SK-N-MC (cell line): ENCODE measurements around the gene SLC25A27.

Source experiments
- DNase-seq: peaks from one replicate; pipeline ENCODE4 v3.0.0-alpha.2; 2011; ENCODE audit warnings: low read depth, low spot score
- H3K27ac ChIP-seq: fragments of 200-600 bp; sonication (generic); 2 replicates; pipeline ENCODE4 v1.5.1; 2016; ENCODE audit warnings: mixed run types
- H3K36me3 ChIP-seq: fragments of 200-600 bp; sonication (generic); 2 replicates; pipeline ENCODE4 v1.6.1; 2017; ENCODE audit warnings: antibody characterized with exemption, low read length, mixed read lengths; ENCODE audit not compliant: insufficient read depth
- H3K4me3 ChIP-seq: fragments of 200-600 bp; sonication (generic); 2 replicates; pipeline ENCODE4 v1.5.1; 2016
- H3K9ac ChIP-seq: fragments of 200-600 bp; sonication (generic); 2 replicates; pipeline ENCODE4 v1.8.0; 2017; ENCODE audit warnings: mixed run types, mixed read lengths; ENCODE audit not compliant: insufficient read length
- H3K9me3 ChIP-seq: fragments of 200-600 bp; sonication (generic); 2 replicates; pipeline ENCODE4 v1.6.1; 2017; ENCODE audit warnings: low read depth, mild to moderate bottlenecking, antibody characterized with exemption, low read length, moderate library complexity, mixed read lengths
- EZH2 ChIP-seq: fragments of 200-600 bp; sonication (generic); IDR thresholded peaks from one replicate; pipeline ENCODE4 v1.6.1; 2017; ENCODE audit warnings: antibody characterized with exemption
- FOXP2 ChIP-seq: optimal IDR thresholded peaks from 2 replicates; pipeline ENCODE3; 2011; ENCODE audit warnings: mild to moderate bottlenecking, moderate library complexity; ENCODE audit not compliant: insufficient read depth; ENCODE audit errors: extremely low read length, control extremely low read depth
- POLR2AphosphoS5 ChIP-seq: IDR thresholded peaks from 2 replicates; pipeline ENCODE4 v1.6.1; 2012; ENCODE audit warnings: mild to moderate bottlenecking, low read depth, low read length, borderline replicate concordance

The SLC25A27 gene

DNA sequence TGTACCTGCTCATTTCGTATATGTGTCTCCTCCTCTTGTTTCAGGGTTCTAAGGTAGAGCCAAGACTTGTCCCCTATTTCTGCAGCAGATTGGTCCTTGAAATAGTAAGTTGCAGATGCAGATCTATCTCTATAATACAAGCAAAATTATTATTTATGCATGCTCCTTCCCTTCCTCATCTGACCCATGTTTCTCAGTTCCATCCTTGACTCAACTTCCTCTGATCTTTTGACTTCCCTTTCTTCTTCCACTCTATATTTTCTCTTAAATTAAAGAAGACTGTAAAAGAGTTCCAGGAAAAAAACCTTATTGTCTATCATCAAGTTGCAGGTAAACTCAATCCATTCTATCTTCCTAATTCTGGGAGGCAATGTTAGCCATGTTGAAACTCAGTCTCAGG is 58.7 kb downstream of the SLC25A27 start:
- Histone ChIP-seq H3K27ac (no peak overlapping the region), H3K9ac (no peak overlapping the region), H3K9me3 (no peaks in the 10 kb centered on the region), H3K36me3 (no peaks in the 10 kb centered on the region), H3K4me3 (no peak overlapping the region)
- DNase-seq, result no peak
- TF ChIP-seq EZH2 (no peak), POLR2AphosphoS5 (no peak), FOXP2 (no peak)

DNA sequence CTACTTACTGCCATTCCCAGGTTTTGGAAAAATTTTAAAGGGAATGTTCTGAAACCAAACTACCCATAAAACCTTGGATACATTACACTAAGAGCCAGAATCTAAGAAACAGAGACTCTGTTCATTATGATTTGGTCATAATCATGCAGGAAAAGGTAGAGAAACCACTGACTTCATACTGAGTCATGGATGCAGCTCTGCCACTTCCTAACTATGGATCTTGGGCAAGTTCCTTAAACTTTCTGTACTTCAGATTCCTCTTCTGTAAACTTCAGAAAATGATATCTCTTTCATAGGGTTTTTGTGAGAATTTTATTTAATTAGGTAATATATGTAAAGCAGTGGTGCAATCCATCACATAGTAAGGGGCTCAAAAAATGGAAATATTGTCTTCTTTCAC is 62.4 kb downstream of the SLC25A27 start:
- TF ChIP-seq FOXP2 (no peak), POLR2AphosphoS5 (no peak), EZH2 (no peak)
- Histone ChIP-seq H3K4me3 (no peak overlapping the region), H3K9me3 (no peaks in the 10 kb centered on the region), H3K36me3 (no peaks in the 10 kb centered on the region), H3K9ac (no peak overlapping the region), H3K27ac (no peak overlapping the region)
- no peak for DNase-seq

DNA sequence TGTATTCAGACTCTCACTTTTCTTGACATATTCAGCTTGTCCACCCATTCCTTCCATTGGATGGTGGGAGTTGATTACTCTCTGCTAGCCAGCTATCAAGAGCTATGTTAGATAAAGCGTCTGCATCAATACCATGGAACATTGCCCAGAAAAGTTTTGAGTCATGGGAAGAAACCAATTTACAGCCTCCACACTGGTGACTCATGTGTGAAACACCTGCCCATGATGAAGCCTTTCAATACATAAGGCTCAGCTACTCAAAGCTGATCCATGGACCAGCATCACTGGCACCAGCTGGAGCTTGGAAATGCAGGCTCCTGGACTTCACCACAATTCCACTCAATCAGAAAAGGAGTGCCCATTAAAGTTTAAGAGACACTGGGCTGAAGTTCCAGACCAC is 66.3 kb downstream of the SLC25A27 start:
- TF ChIP-seq FOXP2 (no peak), POLR2AphosphoS5 (no peak), EZH2 (no peak)
- no peak overlapping the region for H3K27ac ChIP-seq
- no peak overlapping the region for H3K9ac ChIP-seq
- H3K36me3 ChIP-seq, result no peaks in the 10 kb centered on the region
- no peak for DNase-seq
- H3K9me3 ChIP-seq, result no peaks in the 10 kb centered on the region
- no peak overlapping the region for H3K4me3 ChIP-seq

DNA sequence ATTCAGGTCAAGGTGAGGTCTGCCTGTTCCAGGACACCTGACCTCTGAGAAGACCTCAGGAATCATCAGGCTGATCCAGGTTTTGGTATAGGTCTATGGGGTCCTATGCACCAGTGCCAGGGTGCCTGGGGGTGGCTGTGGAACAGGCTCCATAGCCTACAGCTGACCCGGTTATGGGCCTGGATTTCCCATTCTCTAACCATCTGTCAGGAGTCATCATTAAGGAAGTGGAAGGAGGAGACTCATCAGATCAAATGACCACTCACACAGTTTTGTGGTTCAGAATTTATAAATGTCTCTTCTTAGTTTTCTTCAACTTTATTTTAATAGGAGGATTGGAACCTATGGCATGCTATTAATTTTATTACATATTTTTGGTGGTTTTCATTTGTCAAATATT is 67.6 kb downstream of the SLC25A27 start:
- Histone ChIP-seq H3K9me3 (no peaks in the 10 kb centered on the region), H3K27ac (no peak overlapping the region), H3K36me3 (no peaks in the 10 kb centered on the region), H3K9ac (no peak overlapping the region), H3K4me3 (no peak overlapping the region)
- DNase-seq, result no peak
- TF ChIP-seq POLR2AphosphoS5, result no peak
- TF ChIP-seq FOXP2, result no peak
- no peak for TF ChIP-seq EZH2
